GM21390 (cell line): ENCODE data around the gene ZNF367.
A peak's percentile ranks its signal among the peaks of the same experiment; 100 is the strongest.

Source experiments
- ATAC-seq: cut with Tn5 transposase; IDR thresholded peaks from one replicate; pipeline ENCODE4 v1.9.1; 2021; ENCODE audit not compliant: unreplicated experiment

The ZNF367 gene

GRCh38 chr9:96418083-96418919 is at the start of gene ZNF367:
Gene ZNF367 (minus strand): TSS chr9:96418370. CDS start chr9:96418032, 338 bp downstream.
- ATAC-seq, result peak; percentile 64

GRCh38 chr9:96467784-96468183 is 49.6 kb upstream of the ZNF367 start:
- no peak for ATAC-seq

- ATAC-seq, result no peak
Observed at GRCh38 chr9:96464426-96464825, 46.3 kb upstream of the ZNF367 start.

- no peak for ATAC-seq
Observed at GRCh38 chr9:96462541-96462940, 44.4 kb upstream of the ZNF367 start.

- ATAC-seq, result no peak
Observed at GRCh38 chr9:96461336-96461735, 43.2 kb upstream of the ZNF367 start.

GRCh38 chr9:96460882-96461281 is 42.7 kb upstream of the ZNF367 start:
- no peak for ATAC-seq

- no peak for ATAC-seq
Observed at GRCh38 chr9:96460470-96460869, 42.3 kb upstream of the ZNF367 start.

- ATAC-seq, result no peak
Observed at GRCh38 chr9:96459268-96460007, 41.3 kb upstream of the ZNF367 start.

- no peak for ATAC-seq
Observed at GRCh38 chr9:96458226-96458625, 40.1 kb upstream of the ZNF367 start.

- no peak for ATAC-seq
Observed at GRCh38 chr9:96457266-96457665, 39.1 kb upstream of the ZNF367 start.

GRCh38 chr9:96453625-96454024 is 35.5 kb upstream of the ZNF367 start:
- no peak for ATAC-seq

GRCh38 chr9:96450613-96451528 is 32.7 kb upstream of the ZNF367 start:
- peak; percentile 2 for ATAC-seq

GRCh38 chr9:96449845-96450612 is 31.9 kb upstream of the ZNF367 start, which contains the start of gene HABP4:
Gene HABP4 (plus strand): TSS chr9:96450169. CDS start chr9:96450280, 111 bp downstream.
- ATAC-seq, result peak; percentile 93

GRCh38 chr9:96449523-96449844 is 31.3 kb upstream of the ZNF367 start:
- ATAC-seq, result peak; percentile 17

- no peak for ATAC-seq
Observed at GRCh38 chr9:96448546-96449170, 30.5 kb upstream of the ZNF367 start.

GRCh38 chr9:96447406-96447805 is 29.2 kb upstream of the ZNF367 start:
- ATAC-seq, result no peak

GRCh38 chr9:96442491-96442890 is 24.3 kb upstream of the ZNF367 start:
- ATAC-seq, result no peak

GRCh38 chr9:96441798-96442445 is 23.8 kb upstream of the ZNF367 start:
- no peak for ATAC-seq

- ATAC-seq, result no peak
Observed at GRCh38 chr9:96440671-96441199, 22.6 kb upstream of the ZNF367 start.
